GM12878 (cell line): ENCODE measurements around the gene RNF169. TPM values are rescaled to one million over a fixed set of nuclear protein-coding genes. Genes with fewer than 3 reads are reported as not detected.

Source experiments
- ATAC-seq: fragments of 200-7000 bp; cut with Tn5 transposase; 3 replicates; pipeline ENCODE4 v1.9.1; 2020; ENCODE audit warnings: mild to moderate bottlenecking, moderate library complexity
- BruUV-seq: library from RNA; stranded (reverse); fragments of 400-500 nt; replicated peaks from 2 replicates; lab custom pipeline; 2021; lab: Mats Ljungman, UMichigan
- CTCF ChIA-PET: fragments of 300-600 bp; sonication (Branson Sonifier 250); formaldehyde crosslinking; extraction: SDS; loops from one replicate; lab custom pipeline; 2021; ENCODE audit warnings: inconsistent platforms; lab: Yijun Ruan, JAX
- POLR2A ChIA-PET: fragments of 350-600 bp; formaldehyde crosslinking; extraction: SDS; loops from one replicate; lab custom pipeline; 2021; ENCODE audit warnings: inconsistent platforms; lab: Charles Lee
- RAD21 ChIA-PET: fragments of 300-600 bp; sonication (Branson Sonifier 250); formaldehyde crosslinking; loops from one replicate; lab custom pipeline; 2023; ENCODE audit warnings: antibody characterized with exemption; ENCODE audit not compliant: unreplicated experiment; lab: Charles Lee
- SMC1A ChIA-PET: fragments of 300-600 bp; sonication (Branson Sonifier 250); formaldehyde crosslinking; loops from one replicate; lab custom pipeline; 2023; ENCODE audit not compliant: unreplicated experiment, uncharacterized antibody; lab: Charles Lee
- DNase-seq: peaks from one replicate; pipeline ENCODE4 v3.0.0-alpha.2; 2011; ENCODE audit warnings: low read depth, low spot score
- FAIRE-seq: peaks from 3 replicates; lab custom pipeline; 2011; peaks lifted over from hg19 to GRCh38; lab: Jason Lieb, UNC
- H2AFZ ChIP-seq: 2 replicates; pipeline ENCODE4 v1.6.0; 2011; ENCODE audit warnings: low read depth, low read length, control low read depth; ENCODE audit not compliant: control insufficient read depth
- H3K27ac ChIP-seq: 2 replicates; pipeline ENCODE4 v1.5.1; 2011; ENCODE audit warnings: control low read depth; ENCODE audit not compliant: control insufficient read depth, insufficient read depth
- H3K27me3 ChIP-seq, 2 experiments: replicated peaks in 1 of 2; 2 replicates each; pipeline versions ENCODE4 v1.6.0 to v1.6.1; 2011; ENCODE audit warnings: low read length in 1 of 2; ENCODE audit not compliant: control insufficient read depth in 2 of 2, insufficient read depth in 2 of 2
- H3K36me3 ChIP-seq, 2 experiments: 2 replicates each; pipeline ENCODE4 v1.5.1; 2011; ENCODE audit warnings: low read length in 1 of 2; ENCODE audit not compliant: control insufficient read depth in 2 of 2, insufficient read depth in 2 of 2
- H3K4me1 ChIP-seq: 2 replicates; pipeline ENCODE4 v1.6.1; 2011; ENCODE audit warnings: mild to moderate bottlenecking, low read length, moderate library complexity, mixed read lengths; ENCODE audit not compliant: control insufficient read depth, insufficient read depth
- H3K4me2 ChIP-seq: 2 replicates; pipeline ENCODE4 v1.6.0; 2011; ENCODE audit warnings: control low read depth; ENCODE audit not compliant: control insufficient read depth, insufficient read depth
- H3K4me3 ChIP-seq: fragments of 200-600 bp; sonication (generic); 2 replicates; pipeline ENCODE4 v1.5.1; 2016
- H3K79me2 ChIP-seq: 2 replicates; pipeline ENCODE4 v1.6.0; 2011; ENCODE audit warnings: low read length; ENCODE audit not compliant: control insufficient read depth, insufficient read depth
- H3K9ac ChIP-seq: 2 replicates; pipeline ENCODE4 v1.8.0; 2011; ENCODE audit warnings: low read length, control low read depth, mixed read lengths; ENCODE audit not compliant: control insufficient read depth, insufficient read depth
- H3K9me3 ChIP-seq: replicated peaks from 3 replicates; pipeline ENCODE4 v1.5.1; 2011; ENCODE audit warnings: mild to moderate bottlenecking, low read length; ENCODE audit not compliant: control insufficient read depth, insufficient read depth
- H4K20me1 ChIP-seq: 2 replicates; pipeline ENCODE4 v1.6.0; 2011; ENCODE audit not compliant: control insufficient read depth, insufficient read depth
- BRCA1 ChIP-seq: IDR thresholded peaks from 2 replicates; pipeline ENCODE4 v1.6.1; 2011; ENCODE audit warnings: low read depth, low read length, improper control_type of control experiment
- ESRRA ChIP-seq: IDR thresholded peaks from 2 replicates; pipeline ENCODE4 v1.6.1; 2012; ENCODE audit warnings: mild to moderate bottlenecking, low read length, improper control_type of control experiment
- HDGF ChIP-seq: fragments of 450-650 bp; IDR thresholded peaks from 2 replicates; pipeline ENCODE4 v1.6.1; 2016; ENCODE audit warnings: antibody characterized with exemption
- IRF4 ChIP-seq: IDR thresholded peaks from 2 replicates; pipeline ENCODE4 v1.6.1; 2011; ENCODE audit warnings: low read depth, low read length
- NFYB ChIP-seq: IDR thresholded peaks from 2 replicates; pipeline ENCODE4 v1.6.1; 2011; ENCODE audit warnings: low read depth, mild to moderate bottlenecking, low read length, improper control_type of control experiment, moderate library complexity; ENCODE audit not compliant: insufficient read depth
- NR2C2 ChIP-seq: IDR thresholded peaks from 2 replicates; pipeline ENCODE4 v1.6.1; 2011; ENCODE audit warnings: borderline replicate concordance, low read depth; ENCODE audit not compliant: control insufficient read depth, insufficient read length
- STAT3 ChIP-seq: IDR thresholded peaks from 2 replicates; pipeline ENCODE4 v1.6.1; 2011; ENCODE audit warnings: low read depth, low read length, improper control_type of control experiment
- YBX1 ChIP-seq: fragments of 450-650 bp; IDR thresholded peaks from 2 replicates; pipeline ENCODE4 v1.6.1; 2016; ENCODE audit warnings: antibody characterized with exemption
- ZNF217 ChIP-seq: fragments of 450-650 bp; IDR thresholded peaks from 2 replicates; pipeline ENCODE4 v1.6.1; 2017; ENCODE audit warnings: antibody characterized with exemption, mild to moderate bottlenecking
- ZNF24 ChIP-seq: fragments of 450-650 bp; IDR thresholded peaks from 2 replicates; pipeline ENCODE4 v1.6.1; 2017; ENCODE audit warnings: antibody characterized with exemption, mild to moderate bottlenecking
- ZNF622 ChIP-seq: fragments of 450-650 bp; IDR thresholded peaks from 2 replicates; pipeline ENCODE4 v1.6.1; 2017; ENCODE audit warnings: mild to moderate bottlenecking, inconsistent platforms
- WGBS: methylation state at CpG from one replicate; pipeline ENCODE4 v1.1.6; 2016; ENCODE audit warnings: low lambda C conversion rate; ENCODE audit not compliant: insufficient replicate concordance, insufficient coverage; ENCODE audit errors: missing lambda C conversion rate; 5-methylcytosine and 5-hydroxymethylcytosine counted together
- in situ Hi-C: fragments of 300-500 bp; cut with MboI; formaldehyde crosslinking; loops from 9 replicates; pipeline ENCODE4 v1.14.3; 2018; ENCODE audit warnings: mixed read lengths
- intact Hi-C: fragments of 100-400 bp; cut with micrococcal nuclease; formaldehyde crosslinking; loops from one replicate; pipeline ENCODE4 v1.14.2; 2022; ENCODE audit not compliant: unreplicated experiment
- polyA plus RNA-seq, 11 experiments: library from polyadenylated mRNA; depleted of rRNA in 4 of 11; unstranded in 6 of 11; stranded (reverse) in 5 of 11; fragments of >200 nt; fragmentation: Nextera tagmentation in 4 of 11; fragmentation: Illumina TruSeq in 1 of 11; extraction: Ambion mirVana in 4 of 11; extraction: Trizol in 1 of 11; gene quantifications; 1 replicate in 1 of 11; 2 replicates in 10 of 11; pipeline versions ENCODE4 v1.2.1 to v1.2.3, GENCODE V29; 2011 to 2016; ENCODE audit warnings: inconsistent platforms in 2 of 11, missing spikeins in 2 of 11, low read depth in 1 of 11
- total RNA-seq, 4 experiments: library from RNA; depleted of rRNA in 3 of 4; stranded (reverse); fragments of >200 nt in 3 of 4; fragmentation: Illumina TruSeq in 1 of 4; extraction: Trizol in 1 of 4; gene quantifications; 2 replicates each; pipeline versions ENCODE4 v1.2.1 to v1.2.3, GENCODE V29; 2013 to 2021
- TF ChIP-seq, protein P1 (sequence below): fragments of 450-650 bp; IDR thresholded peaks from 2 replicates; pipeline ENCODE4 v1.6.1; 2018; ENCODE audit warnings: borderline replicate concordance, mild to moderate bottlenecking; ENCODE audit not compliant: partially characterized antibody
- TF ChIP-seq, protein P2 (sequence below): fragments of 450-650 bp; IDR thresholded peaks from 2 replicates; pipeline ENCODE4 v1.6.1; 2016; ENCODE audit warnings: mild to moderate bottlenecking
- TF ChIP-seq, protein P3 (sequence below): fragments of 450-650 bp; IDR thresholded peaks from 2 replicates; pipeline ENCODE4 v1.6.1; 2014; ENCODE audit warnings: mild to moderate bottlenecking

RNF169 gene
- total and polyA plus RNA-seq, 10 of the 15 experiments (the other 5 are each of a cell fraction or from before 2014, with no cell fraction given) = 0.32 to 13.2 (median 6.4) TPM

- POLR2A ChIA-PET = no interaction called here
- CTCF ChIA-PET = interaction anchor here (0.9 to 2.5 kb wide), 4 partner anchors 10 to 513 kb away, joined by 3 to 11 read pairs (median 5); no protein-coding TSS in a partner anchor
These were observed 13.2 kb upstream of the RNF169 start for GRCh38 chr11:74735365-74735928.

GRCh38 chr11:74736031-74736430, 12.6 kb upstream of the RNF169 start:
- Histone ChIP-seq H3K4me1 (no peaks in the 10 kb centered on the region), H4K20me1 (no peaks in the 10 kb centered on the region; the same call in 1 of the 2 replicates), H3K27ac (no peak overlapping the region), H3K79me2 (no peaks in the 10 kb centered on the region), H3K9me3 (no peaks in the 10 kb centered on the region), H3K27me3 (peaks cover 2 to 9% of the 10 kb centered on the region in 2 experiments; a peak in 3 of 4 replicates), H3K4me2 (no peak overlapping the region), H2AFZ (no peak overlapping the region), H3K36me3 (no peaks in the 10 kb centered on the region), H3K9ac (no peak overlapping the region), H3K4me3 (no peak overlapping the region)
- intact Hi-C loops = loop anchor here (5.0 kb wide), 1 partner anchor 34 kb away; no protein-coding TSS in a partner anchor
- no TSS peak for BruUV-seq
- ChIA-PET RAD21 (no interaction called here), SMC1A (no interaction called here), POLR2A (no interaction called here), CTCF (interaction anchor here (1.0 to 2.5 kb wide), 2 partner anchors 33 to 513 kb away, joined by 3 to 7 read pairs; no protein-coding TSS in a partner anchor)
- DNase-seq (no peak), FAIRE-seq (no peak), ATAC-seq (no peak)
- TF ChIP-seq NR2C2 (no peak), ZNF622 (no peak), ZNF24 (no peak), ZNF217 (no peak), STAT3 (no peak), HDGF (no peak), BRCA1 (no peak), ESRRA (no peak)
- TF ChIP-seq, protein P1, sequence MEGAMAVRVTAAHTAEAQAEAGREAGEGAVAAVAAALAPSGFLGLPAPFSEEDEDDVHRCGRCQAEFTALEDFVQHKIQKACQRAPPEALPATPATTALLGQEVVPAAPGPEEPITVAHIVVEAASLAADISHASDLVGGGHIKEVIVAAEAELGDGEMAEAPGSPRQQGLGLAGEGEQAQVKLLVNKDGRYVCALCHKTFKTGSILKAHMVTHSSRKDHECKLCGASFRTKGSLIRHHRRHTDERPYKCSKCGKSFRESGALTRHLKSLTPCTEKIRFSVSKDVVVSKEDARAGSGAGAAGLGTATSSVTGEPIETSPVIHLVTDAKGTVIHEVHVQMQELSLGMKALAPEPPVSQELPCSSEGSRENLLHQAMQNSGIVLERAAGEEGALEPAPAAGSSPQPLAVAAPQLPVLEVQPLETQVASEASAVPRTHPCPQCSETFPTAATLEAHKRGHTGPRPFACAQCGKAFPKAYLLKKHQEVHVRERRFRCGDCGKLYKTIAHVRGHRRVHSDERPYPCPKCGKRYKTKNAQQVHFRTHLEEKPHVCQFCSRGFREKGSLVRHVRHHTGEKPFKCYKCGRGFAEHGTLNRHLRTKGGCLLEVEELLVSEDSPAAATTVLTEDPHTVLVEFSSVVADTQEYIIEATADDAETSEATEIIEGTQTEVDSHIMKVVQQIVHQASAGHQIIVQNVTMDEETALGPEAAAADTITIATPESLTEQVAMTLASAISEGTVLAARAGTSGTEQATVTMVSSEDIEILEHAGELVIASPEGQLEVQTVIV = no peak
- TF ChIP-seq, protein P2, sequence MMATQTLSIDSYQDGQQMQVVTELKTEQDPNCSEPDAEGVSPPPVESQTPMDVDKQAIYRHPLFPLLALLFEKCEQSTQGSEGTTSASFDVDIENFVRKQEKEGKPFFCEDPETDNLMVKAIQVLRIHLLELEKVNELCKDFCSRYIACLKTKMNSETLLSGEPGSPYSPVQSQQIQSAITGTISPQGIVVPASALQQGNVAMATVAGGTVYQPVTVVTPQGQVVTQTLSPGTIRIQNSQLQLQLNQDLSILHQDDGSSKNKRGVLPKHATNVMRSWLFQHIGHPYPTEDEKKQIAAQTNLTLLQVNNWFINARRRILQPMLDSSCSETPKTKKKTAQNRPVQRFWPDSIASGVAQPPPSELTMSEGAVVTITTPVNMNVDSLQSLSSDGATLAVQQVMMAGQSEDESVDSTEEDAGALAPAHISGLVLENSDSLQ = no peak
- WGBS = 0% methylated on average over 2 of the region's 2 CpGs
- in situ Hi-C loops = no loop called here

More at GRCh38 chr11:74735365-74735928, 13.2 kb upstream of the RNF169 start:
- 52% methylated on average over 6 of the region's 6 CpGs for WGBS
- Histone ChIP-seq H3K27me3 (peaks cover 6 to 13% of the 10 kb centered on the region in 2 experiments), H3K27ac (no peak overlapping the region), H3K9me3 (no peaks in the 10 kb centered on the region), H3K4me3 (no peak overlapping the region), H3K79me2 (no peaks in the 10 kb centered on the region), H3K9ac (no peak overlapping the region), H3K4me2 (no peak overlapping the region), H3K36me3 (no peaks in the 10 kb centered on the region), H2AFZ (no peak overlapping the region), H4K20me1 (no peaks in the 10 kb centered on the region; the same call in 1 of the 2 replicates), H3K4me1 (no peaks in the 10 kb centered on the region)
- ChIA-PET SMC1A (interaction anchor here (1.6 kb wide), 1 partner anchor 9 kb away, joined by 5 read pairs; no protein-coding TSS in a partner anchor), RAD21 (interaction anchor here (1.3 kb wide), 1 partner anchor 33 kb away, joined by 3 read pairs; no protein-coding TSS in a partner anchor)
- TF ChIP-seq NFYB = no peak
- TF ChIP-seq YBX1 = no peak
- TF ChIP-seq IRF4 = no peak
- TF ChIP-seq, protein P3, sequence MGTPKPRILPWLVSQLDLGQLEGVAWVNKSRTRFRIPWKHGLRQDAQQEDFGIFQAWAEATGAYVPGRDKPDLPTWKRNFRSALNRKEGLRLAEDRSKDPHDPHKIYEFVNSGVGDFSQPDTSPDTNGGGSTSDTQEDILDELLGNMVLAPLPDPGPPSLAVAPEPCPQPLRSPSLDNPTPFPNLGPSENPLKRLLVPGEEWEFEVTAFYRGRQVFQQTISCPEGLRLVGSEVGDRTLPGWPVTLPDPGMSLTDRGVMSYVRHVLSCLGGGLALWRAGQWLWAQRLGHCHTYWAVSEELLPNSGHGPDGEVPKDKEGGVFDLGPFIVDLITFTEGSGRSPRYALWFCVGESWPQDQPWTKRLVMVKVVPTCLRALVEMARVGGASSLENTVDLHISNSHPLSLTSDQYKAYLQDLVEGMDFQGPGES = no peak
- intact Hi-C loops (loop anchor here (5.0 kb wide), 1 partner anchor 33 kb away; no protein-coding TSS in a partner anchor), in situ Hi-C loops (no loop called here)
- no TSS peak for BruUV-seq
- ATAC-seq = no peak
- FAIRE-seq = no peak
- no peak for DNase-seq
